ENCODE results near the gene MEPCE. TPM values are rescaled to one million over a fixed set of nuclear protein-coding genes. Genes with fewer than 3 reads are reported as not detected.

The MEPCE gene
- total RNA-seq, 2 donors from 2014 or later, result 27.2 to 39.1 TPM

- H3K4me3 ChIP-seq, result no peak overlapping the region
- no peaks in the 10 kb centered on the region for H3K9me3 ChIP-seq
- no peak for TF ChIP-seq CTCF (IDR thresholded peaks at IDR 0.05)
- no peak overlapping the region for H3K9ac ChIP-seq (ENCODE audit: low read depth in 2 of 2, low read length in 2 of 2)
- H3K27ac ChIP-seq, result no peak overlapping the region
- intact Hi-C loops (cut with DNase I), result no loop called here
- no peak for DNase-seq
- no peaks in the 10 kb centered on the region for H3K36me3 ChIP-seq
- no peaks in the 10 kb centered on the region for H3K4me1 ChIP-seq
- no peaks in the 10 kb centered on the region for H3K27me3 ChIP-seq
These were observed 6.3 kb upstream of the MEPCE start for GRCh38 chr7:100423315-100423714.

- TF ChIP-seq CTCF (IDR thresholded peaks at IDR 0.05), result no peak
- H3K36me3 ChIP-seq, result no peaks in the 10 kb centered on the region
- no peak for DNase-seq
- no peak overlapping the region for H3K9ac ChIP-seq (ENCODE audit: low read depth in 2 of 2, low read length in 2 of 2)
- intact Hi-C loops (cut with DNase I), result no loop called here
- H3K4me1 ChIP-seq, result no peaks in the 10 kb centered on the region
- no peak overlapping the region for H3K4me3 ChIP-seq
- H3K27me3 ChIP-seq, result no peaks in the 10 kb centered on the region
- no peaks in the 10 kb centered on the region for H3K9me3 ChIP-seq
- no peak overlapping the region for H3K27ac ChIP-seq
These were observed 4.3 kb upstream of the MEPCE start for GRCh38 chr7:100425347-100425746.

- TF ChIP-seq CTCF (IDR thresholded peaks at IDR 0.05), result no peak
- no peak for DNase-seq
- no peaks in the 10 kb centered on the region for H3K9me3 ChIP-seq
- H3K27ac ChIP-seq, result no peak overlapping the region
- no peaks in the 10 kb centered on the region for H3K4me1 ChIP-seq
- no peak overlapping the region for H3K4me3 ChIP-seq
- intact Hi-C loops (cut with DNase I), result no loop called here
- H3K36me3 ChIP-seq, result no peaks in the 10 kb centered on the region
- H3K27me3 ChIP-seq, result no peaks in the 10 kb centered on the region
- H3K9ac ChIP-seq (ENCODE audit: low read depth in 2 of 2, low read length in 2 of 2), result no peak overlapping the region
These were observed 3.1 kb upstream of the MEPCE start for GRCh38 chr7:100426516-100426915.

GRCh38 chr7:100427762-100428198 lies 1.9 kb upstream of the MEPCE start:
- Histone ChIP-seq H3K9me3 (no peaks in the 10 kb centered on the region), H3K4me3 (peak overlapping the region; percentile 60), H3K27me3 (no peaks in the 10 kb centered on the region), H3K9ac (ENCODE audit: low read depth in 2 of 2, low read length in 2 of 2) (peak overlapping the region in 1 of 2 donors; percentile 94), H3K4me1 (no peaks in the 10 kb centered on the region), H3K36me3 (no peaks in the 10 kb centered on the region), H3K27ac (peak overlapping the region; percentile 100)
- no peak for TF ChIP-seq CTCF (IDR thresholded peaks at IDR 0.05)
- intact Hi-C loops (cut with DNase I), result no loop called here
- no peak for DNase-seq

- DNase-seq, result peak; percentile 95
- Histone ChIP-seq H3K36me3 (no peaks in the 10 kb centered on the region), H3K9me3 (no peaks in the 10 kb centered on the region), H3K27ac (peak within 1 kb of the TSS; percentile 100), H3K4me1 (no peaks in the 10 kb centered on the region), H3K4me3 (peak within 1 kb of the TSS; percentile 60), H3K9ac (ENCODE audit: low read depth in 2 of 2, low read length in 2 of 2) (peak within 1 kb of the TSS; percentile 94 to 98), H3K27me3 (no peaks in the 10 kb centered on the region)
- intact Hi-C loops (cut with DNase I), result no loop called here
- TF ChIP-seq CTCF (IDR thresholded peaks at IDR 0.05), result no peak
These were observed 1.2 kb upstream of the MEPCE start, which contains the start of gene ZCWPW1 for GRCh38 chr7:100428199-100428966. Gene ZCWPW1, minus strand, starts transcription at chr7:100428703. Its CDS starts 8,054 bp downstream, at chr7:100420649.

All from colonic mucosa (tissue), 4 donors.